NCI-H460 (cell line): ENCODE data around the gene KCNJ5. TPM values are rescaled to one million over a fixed set of nuclear protein-coding genes. Genes with fewer than 3 reads are reported as not detected.

Experiments used
- DNase-seq: peaks from one replicate; pipeline ENCODE4 v3.0.0-alpha.2; 2016; ENCODE audit warnings: low read depth; ENCODE audit errors: extremely low read depth
- total RNA-seq: library from RNA; depleted of rRNA; stranded (reverse); fragments of >200 nt; shearing (Covaris generic); gene quantifications from 2 replicates; pipeline ENCODE4 v1.2.3, GENCODE V29; 2014; rRNA removed

KCNJ5 gene
- total RNA-seq, 1 experiment from 2014 or later, result not detected

DNA sequence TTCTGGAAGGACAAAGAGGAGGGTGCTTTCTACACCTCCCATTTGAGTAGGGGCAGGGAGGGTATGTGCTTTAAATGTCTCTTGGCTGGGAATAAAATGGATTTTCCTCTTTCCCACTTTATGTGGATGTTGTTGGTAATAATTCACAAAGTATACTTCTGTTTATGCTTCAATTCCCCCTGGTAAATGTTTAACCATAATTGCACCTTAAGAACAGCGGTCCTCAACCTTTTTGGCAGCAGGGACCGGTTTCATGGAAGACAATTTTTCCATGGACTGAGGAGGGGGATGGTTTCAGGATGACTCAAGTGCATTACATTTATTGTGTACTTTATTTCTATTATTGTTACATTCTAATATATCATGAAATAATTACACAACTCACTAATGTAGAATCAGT, 55.5 kb downstream of the KCNJ5 start:
- DNase-seq, result no peak

DNA sequence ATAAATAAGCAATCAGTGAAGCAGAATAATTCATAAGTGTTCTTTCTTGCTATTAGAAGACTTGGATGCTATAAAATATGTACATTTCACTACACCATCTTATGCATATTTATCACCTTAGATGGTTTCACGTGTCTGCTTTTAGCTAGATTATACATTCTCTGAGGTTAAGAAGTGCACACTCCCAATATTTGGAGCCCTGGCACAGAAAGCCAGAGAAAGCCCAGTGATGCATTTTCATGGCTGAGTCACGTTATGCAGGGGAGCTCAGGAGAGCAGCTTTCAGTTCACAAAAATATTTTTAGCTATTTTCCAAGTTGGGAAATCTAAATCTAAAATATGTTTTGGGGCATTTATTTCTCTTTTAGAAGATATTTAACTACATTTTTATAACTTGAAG, 56.6 kb downstream of the KCNJ5 start:
- no peak for DNase-seq

DNA sequence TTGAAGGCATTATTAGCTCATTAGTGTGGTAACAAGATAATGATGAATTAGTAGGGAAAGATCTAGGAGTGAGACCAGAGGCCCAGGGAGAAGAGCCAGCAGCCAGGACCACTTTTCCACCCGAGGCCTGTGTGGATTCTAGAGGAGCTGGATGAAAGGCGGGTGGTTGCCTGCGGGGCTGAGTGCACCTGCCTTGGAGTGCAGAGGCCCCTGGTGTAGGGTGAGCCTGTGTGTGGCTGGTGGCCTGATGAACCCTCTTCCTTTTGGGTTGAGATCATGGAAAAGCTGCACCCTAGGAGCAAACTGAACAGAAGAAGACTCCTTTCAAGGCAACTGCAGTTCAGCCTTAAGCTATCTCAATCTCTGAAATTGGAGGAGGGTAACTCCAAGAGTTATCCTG, 57.4 kb downstream of the KCNJ5 start:
- no peak for DNase-seq

DNA sequence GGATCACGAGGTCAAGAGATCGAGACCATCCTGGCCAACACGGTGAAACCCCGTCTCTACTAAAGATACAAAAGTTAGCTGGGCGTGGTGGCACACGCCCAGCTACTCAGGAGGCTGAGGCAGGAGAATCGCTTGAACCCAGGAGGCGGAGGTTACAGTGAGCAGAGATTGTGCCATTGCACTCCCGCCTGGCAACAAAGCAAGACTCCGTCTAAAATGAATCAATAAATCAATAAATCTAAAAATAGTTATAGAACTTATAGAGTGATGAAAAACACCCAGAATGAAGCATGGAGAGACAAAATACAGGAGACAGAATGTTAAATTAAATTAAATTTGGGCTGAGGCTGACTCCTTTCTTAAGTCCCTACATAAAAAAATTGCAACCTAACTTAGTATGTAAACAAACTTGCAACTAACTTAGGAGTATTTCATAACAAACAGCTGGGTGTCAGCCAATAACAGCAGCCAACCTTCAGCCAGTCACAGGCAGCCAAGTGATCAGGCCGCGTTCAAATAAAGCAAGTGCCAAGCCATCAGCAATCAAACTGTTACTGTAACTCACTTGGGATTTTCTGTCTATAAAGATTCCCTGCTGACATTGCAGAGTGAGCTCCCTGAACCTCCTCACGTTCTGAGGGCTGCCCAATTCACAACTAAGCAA, 58.8 kb downstream of the KCNJ5 start:
- no peak for DNase-seq

DNA sequence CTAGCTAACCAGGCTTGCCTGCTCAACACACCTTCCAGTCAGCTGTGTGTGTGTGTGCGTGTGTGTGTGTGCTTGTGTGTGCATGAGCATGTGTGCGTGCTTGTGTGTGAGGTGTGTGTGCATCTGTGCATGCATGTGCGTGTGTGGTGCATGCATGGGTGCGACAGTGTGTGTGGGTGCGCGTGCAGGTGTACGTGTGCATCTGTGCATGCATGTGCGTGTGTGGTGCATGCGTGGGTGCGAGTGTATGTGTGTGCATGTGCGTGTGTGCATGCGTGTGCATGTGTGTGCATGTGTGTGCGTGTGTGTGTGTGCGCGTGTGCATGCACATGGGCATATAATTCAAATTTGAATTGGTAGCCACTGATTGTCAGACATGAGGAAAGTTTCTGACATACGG, 62.0 kb downstream of the KCNJ5 start:
- DNase-seq, result no peak

DNA sequence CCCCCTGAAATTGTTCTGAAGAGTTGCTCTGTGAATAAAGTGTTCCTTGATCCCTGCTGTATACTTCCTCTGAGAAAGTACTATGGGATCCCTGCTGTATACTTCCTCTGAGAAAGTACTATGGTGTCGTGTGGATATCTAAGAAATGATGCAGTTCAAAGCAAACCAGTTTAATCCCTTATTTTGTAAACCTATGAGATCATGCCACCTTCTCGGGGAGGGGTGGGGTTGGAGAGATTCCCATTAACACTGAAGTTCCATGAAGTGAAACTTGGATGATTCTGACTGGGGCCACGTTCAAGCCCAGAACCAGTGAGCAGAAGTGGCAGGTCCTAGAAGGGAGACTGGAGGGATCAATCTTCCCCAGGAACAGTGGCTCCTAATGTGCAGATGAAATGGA, 64.5 kb downstream of the KCNJ5 start:
- no peak for DNase-seq

DNA sequence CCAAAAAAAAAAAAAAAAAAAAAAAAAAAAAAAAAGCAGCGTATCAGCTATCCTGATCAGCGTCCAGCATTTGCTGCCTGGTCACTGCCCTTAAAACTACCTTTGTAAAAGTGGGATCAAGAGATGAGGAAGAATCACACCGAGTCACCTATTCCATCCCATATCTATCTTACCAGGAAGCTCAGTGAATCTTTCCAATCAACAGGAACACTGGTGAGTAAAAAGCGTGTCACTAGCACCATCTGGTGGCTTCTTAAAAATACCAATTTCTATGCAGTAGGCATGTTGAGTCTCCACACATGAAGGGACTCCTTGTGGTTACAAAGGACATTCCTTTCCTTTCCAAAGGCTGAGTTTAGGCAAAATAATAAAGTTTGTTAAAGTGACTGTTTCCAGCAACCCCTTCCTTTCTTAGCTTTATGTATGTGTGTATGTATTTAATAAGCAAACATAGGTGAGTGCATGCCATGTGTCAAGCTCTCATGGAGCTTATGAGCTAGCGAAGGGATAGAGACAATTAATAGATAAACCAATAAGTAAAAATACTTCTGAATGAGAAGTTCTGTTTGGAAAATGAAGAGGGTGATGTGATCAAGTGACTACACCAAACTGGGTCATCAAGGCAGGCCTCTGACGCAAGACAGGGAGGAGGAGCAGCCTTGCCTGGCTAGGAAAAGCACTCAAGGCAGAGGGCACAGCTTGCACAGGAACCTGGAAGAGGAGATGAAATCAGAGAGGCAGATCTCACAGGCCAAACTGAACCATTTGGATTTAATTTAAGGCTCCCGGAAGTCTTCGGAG, 65.4 kb downstream of the KCNJ5 start:
- DNase-seq, result peak; percentile 65

DNA sequence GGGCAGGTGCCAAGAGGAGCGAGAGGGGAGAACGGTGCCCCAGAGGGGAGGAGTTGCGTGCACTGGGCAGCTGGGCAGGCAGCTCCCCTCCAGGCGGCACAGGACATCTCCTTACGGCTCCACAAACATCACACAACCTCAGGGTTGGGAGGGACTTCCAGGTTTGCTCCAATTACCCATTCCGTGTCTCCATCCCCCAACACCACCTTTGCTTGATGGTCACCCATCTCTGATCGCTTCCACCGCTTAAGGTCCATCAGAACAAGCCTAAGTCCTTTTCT, 66.0 kb downstream of the KCNJ5 start:
- no peak for DNase-seq

DNA sequence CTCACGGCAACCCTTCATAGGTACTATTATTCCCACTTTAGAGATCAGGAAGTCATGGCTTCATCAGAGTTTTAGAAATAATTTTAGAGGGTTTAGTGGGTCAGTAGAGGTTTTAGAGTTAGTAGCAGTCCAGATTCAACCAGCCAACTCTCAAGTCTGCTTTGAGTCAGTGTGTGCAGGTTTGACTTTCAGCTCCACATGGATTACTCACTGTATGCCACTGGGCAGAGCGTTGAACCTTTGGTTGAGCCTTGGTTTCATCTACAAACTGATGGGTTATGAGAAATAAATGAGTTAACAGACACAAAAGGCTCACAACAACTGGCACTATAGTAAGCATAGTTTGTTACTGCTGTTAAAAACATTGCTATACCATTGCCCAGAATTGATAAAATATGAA, 70.5 kb downstream of the KCNJ5 start:
- DNase-seq, result no peak

DNA sequence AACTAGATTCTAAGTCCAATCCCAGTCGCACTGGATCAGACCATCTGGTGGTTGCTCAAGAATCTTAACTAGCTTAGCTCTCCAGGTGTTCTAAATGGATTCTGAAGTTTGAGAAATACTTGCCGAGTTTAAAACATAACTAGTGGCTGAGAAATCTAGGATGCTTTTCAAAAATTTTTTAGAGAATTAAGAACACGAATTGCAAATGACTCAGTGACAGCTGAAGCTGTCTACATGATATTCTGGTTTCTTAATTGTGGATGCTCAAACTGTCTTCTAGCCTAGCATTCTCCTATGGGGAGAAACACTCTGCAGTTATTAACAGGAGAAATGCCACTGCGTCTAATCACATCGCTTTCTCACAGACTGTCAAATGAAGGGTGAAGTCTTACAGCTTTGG, 71.7 kb downstream of the KCNJ5 start:
- no peak for DNase-seq

DNA sequence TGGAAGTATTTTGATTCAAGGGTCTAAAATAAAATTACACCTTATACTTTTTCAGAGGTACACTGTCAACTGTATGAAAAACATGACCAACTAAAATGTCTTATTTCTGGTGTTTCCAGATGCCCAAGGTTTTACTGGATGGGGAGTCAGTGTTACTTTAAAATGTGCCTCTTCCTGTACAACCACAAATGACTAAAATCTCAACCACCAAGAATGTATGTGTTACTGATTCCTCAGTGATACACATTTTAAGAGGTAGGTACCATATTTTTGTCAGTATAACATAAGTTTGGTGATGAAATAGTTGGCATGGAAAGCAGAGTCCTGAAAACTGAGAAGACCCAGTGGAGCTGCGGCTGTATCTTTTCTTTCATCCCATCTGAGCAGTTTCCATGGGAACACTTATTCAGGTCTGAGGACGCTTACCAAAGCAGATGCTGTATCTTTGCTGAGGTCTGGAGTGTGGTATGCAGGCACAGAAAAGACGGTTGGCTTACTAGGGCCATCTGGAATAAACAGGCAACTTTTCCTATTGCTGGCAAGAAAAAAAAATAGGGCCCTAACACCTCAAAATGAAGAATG, 72.7 kb downstream of the KCNJ5 start:
- DNase-seq, result no peak

DNA sequence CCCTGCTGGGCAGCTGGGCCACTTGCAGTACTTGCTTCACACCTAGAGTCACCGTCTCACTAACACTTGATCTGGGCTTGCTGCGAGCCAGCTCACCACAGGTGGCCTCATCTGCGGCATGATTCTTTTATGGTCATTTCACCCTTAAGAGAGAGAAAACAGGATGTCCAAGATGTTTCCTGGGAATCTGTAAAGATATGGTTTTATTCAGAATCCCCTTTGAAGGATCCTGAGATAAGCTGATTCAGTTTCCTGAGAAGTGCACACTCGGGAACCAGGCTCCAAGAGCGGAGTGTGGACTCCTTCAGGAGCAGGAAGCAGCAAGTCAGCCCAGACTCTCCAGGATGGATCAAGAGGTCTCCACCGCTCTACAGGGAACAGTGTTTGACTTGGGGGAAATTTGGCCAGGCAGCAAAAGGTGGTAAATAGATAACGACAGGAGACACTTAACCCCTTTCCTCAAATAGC, 73.3 kb downstream of the KCNJ5 start:
- DNase-seq, result no peak

DNA sequence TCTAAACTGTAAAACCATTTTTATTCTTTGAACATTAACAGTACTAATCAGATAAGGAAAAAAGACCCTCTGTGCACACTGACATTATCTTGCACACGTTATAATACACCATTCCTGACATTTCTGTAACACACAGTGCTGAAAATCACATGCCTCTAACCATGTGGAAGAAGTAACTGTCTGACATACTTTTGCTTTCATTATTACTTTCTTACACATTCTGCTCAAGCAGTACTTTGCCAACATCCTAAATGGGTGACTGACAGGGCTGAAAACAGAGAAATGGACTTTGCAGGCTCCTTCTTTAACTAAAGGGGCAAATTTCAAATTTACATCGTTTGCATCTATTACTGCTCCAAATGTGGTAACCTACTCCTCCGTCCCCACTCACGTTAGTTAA, 74.3 kb downstream of the KCNJ5 start:
- DNase-seq, result no peak

DNA sequence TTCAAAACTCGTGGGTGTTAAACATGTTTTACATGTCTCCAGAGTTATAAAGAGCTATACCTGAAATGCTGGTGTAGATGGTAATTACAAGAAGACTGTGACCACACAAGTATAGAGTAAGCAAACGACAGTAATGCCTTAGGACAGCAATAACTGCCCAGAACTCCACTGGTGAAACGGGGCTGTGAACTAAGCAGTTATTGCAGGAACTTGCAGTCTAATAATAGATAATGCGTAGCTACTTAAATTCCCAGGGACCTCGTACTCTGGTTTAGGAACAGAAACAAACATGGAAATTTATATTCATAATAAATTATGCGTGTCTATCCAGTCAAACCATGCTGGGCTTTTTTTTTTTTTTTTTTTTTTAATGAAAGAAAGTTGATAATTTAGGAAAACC, 76.4 kb downstream of the KCNJ5 start:
- no peak for DNase-seq

DNA sequence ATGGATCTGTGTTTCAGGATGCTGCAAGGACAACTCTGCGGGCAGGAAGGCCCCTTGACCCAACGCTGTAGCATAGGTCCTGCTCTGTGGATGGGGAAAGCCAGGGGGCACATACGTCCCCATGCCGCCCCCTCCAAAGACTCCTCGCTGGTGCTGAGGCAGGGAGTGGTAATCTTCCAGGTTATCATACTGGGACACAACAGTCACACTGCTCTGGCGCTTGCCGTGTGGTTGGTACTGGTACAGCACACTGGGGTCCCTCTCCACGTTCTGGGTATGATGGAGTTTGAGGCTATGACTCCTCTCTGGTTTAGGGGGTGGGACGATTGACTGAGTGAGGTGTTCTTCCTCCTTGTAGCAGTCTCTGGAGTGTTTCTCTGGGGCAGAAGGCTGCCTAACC, 77.8 kb downstream of the KCNJ5 start:
- DNase-seq, result no peak

Other genes starting within 250 kb of the KCNJ5 start
- gene FLI1, start 197.3 kb upstream of the KCNJ5 start, total RNA-seq, result not detected in 2 replicates
- gene KCNJ1, start 24.1 kb upstream of the KCNJ5 start, total RNA-seq, result not detected in 2 replicates
- not detected in 2 replicates for gene TP53AIP1, start 51.5 kb downstream of the KCNJ5 start, total RNA-seq